ENCODE results near the gene MARK2. TPM values are rescaled to one million over a fixed set of nuclear protein-coding genes. Genes with fewer than 3 reads are reported as not detected.
"Not testable (repeated sequence)": the region's sequence is repeated elsewhere in the genome, so short reads cannot be mapped to it uniquely, and the experiment has no call there.

The MARK2 gene
- polyA plus RNA-seq (ENCODE audit: insufficient read length in 10 of 10), result 10 to 100 TPM; 15.8 to 21.8 (median 16.9) TPM
- long read RNA-seq, donor 1, partial matches to known transcripts, result 0 of 1 reads
- long read RNA-seq, donor 1, other reads (novel, unspliced or antisense), result 0 of 1 reads
- long read RNA-seq, donor 2, partial matches to known transcripts, result 11 of 11 reads
- long read RNA-seq, donor 2, other reads (novel, unspliced or antisense), result 0 of 11 reads
- long read RNA-seq, donor 3, result 0 reads
- long read RNA-seq, donor 4, result 0 reads
- long read RNA-seq, donor 5, result 0 reads
- long read RNA-seq, donor 6, partial matches to known transcripts, result 23 of 23 reads
- long read RNA-seq, donor 6, other reads (novel, unspliced or antisense), result 0 of 23 reads
- long read RNA-seq, donor 7, partial matches to known transcripts, result 0 of 1 reads
- long read RNA-seq, donor 7, other reads (novel, unspliced or antisense), result 0 of 1 reads
- long read RNA-seq, donor 8, result 0 reads
- long read RNA-seq, donor 9, result 0 reads

GRCh38 chr11:63838678-63839507 is at the start of gene MARK2:
Gene MARK2, plus strand, starts transcription at chr11:63839110. Its CDS starts 397 bp downstream, at chr11:63839507.
- DNase-seq, result peak; percentile 99 to 100 (median 99)

DNA sequence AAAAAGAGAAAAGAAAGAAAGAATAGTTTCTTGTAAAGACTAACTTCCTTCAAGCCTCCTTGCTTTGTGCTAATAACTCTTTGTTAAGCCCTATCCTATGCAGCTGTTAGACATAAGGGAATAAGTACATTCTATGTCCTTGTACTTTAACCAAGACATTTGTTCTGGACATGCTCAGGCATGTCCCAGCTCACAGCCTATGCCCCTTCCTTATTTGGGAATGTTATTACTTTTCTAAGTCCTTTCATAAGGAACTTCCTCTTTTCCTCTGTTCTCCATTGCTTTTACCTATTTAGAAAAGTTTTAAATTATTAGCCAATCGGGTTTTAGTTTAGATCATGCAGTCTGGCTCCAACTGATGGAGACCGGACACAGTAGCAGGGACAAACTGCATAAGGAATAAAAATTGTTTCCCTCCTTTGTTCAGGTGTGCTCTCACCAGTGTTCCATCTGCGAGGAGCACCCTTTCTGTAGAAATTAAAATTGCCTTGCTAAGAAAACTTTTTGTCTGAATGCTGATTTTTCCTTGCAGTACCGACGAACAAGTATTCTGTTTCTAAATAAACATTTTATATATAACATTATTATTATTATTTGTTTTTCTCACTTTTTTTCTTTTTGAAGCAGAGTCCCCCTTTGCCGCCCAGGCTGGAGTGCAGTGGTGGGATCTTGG is 47.3 kb upstream of the MARK2 start:
- no peak for DNase-seq

GRCh38 chr11:63793161-63793560 is 45.7 kb upstream of the MARK2 start:
- DNase-seq, result no peak

DNA sequence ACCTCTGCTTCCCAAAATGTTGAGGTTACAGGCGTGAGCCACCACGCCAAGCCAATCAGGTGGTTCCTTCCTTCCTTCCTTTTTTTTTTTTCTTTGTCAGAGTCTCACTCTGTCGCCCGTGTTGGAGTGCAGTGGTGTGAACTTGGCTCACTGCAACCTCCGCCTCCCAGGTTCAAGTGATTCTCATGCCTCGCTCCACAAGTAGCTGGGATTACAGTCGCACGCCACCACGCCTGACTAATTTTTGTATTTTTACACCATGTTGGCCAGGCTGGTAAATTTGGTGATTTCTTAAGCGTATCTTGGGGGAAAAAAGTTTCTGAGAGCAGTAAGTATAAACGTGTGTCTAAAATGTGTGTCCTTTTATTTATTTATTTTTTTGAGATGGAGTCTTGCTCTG is 43.8 kb upstream of the MARK2 start:
- DNase-seq, result no peak

DNA sequence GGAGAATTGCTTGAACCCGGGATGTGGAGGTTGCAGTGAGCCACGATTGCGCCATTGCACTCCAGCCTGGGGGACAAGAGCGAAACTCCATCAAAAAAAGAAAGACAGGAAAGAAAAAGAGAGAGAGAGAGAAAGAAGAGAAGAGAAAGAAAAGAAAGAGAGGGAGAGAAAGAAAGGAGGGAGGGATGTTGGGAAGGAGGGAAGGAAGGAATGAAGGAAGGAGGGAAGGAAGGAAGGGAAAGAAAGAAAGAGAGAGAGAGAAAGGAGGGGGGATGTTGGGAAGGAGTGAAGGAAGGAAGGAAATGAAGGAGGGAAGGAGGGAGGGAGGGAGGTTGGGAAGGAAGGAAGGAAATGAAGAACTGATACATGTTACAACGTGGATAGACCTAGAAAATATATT is 38.0 kb upstream of the MARK2 start:
- no peak for DNase-seq

DNA sequence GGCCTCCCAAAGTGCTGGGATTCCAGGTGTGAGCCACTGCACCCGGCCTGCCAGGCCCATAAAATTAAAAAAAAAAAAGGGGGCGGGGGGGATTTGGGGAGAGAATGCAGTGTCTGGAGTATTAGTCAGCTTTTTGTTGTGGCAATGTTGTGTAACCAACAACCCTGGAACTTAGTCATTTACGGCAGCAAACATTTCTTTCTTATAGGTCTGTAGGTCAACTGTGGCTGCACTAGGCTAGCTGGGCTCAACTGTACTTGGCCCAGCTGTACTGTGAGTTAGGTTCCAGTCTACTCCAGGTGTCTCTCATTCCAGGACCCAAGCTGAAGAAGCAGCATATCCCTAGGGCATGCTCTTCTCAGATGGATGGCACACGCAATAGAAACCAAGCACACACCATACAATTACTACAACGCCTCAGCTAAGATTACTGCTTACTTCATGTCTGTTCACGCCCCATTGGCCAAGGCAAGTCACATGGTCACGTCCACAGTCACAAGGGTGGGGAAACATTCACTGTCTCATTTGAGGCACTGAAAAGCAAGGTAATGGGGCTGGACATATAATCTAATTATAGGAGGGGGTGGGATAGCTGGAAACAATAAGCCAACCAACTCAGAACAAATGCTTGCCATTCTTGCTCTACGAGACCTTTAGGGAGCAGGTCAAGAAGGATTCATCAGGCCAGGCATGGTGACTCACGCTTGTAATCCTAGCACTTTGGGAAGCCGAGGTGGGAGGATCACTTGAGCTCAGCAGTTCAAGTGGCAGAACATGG is 36.1 kb upstream of the MARK2 start:
- DNase-seq, result no peak

DNA sequence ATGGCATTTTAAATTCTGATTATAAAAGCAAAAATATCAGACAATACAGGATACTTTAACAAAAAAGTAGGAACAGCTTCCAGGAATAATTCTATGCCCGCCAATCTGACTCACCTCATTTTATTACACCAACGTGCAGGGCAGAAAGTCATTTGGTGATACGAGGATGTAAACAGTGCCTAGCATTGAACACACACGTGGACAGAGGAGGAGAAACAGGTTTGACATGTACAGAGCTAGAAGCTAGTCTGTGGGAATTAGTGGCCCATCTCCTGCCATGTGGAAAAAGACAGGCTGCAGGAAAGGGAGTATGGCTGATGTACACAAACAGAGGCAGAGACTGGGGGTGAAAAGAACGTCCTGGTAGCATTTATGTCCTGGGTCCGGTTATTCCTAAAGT is 34.7 kb upstream of the MARK2 start:
- no peak for DNase-seq

DNA sequence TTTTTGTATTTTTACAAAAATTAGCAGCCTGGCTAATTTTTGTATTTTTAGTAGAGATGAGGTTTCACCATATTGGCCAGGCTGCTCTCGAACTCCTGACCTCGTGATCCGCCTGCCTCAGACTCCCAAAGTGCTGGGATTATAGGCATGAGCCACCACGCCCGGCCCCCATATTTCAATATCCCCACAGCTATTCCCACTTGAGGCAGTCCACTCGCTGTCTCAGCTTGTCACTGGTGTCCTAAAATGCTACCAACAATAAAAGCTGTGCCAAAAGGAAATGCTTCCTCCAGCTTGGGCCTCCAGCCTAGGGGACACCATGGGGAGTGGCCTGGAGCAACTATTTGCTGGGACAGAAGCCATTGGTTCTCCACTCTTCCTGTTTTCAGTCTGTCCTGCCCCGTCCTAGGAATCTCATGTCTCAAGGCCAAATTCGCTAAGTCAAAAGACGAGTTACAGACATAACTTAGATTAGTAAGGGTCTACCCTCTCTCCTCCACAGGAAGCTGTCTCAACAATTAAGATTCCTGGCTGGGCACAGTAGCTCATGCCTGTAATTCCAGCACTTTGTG is 33.0 kb upstream of the MARK2 start:
- DNase-seq, result peak in 1 of 3 donors; percentile 28

DNA sequence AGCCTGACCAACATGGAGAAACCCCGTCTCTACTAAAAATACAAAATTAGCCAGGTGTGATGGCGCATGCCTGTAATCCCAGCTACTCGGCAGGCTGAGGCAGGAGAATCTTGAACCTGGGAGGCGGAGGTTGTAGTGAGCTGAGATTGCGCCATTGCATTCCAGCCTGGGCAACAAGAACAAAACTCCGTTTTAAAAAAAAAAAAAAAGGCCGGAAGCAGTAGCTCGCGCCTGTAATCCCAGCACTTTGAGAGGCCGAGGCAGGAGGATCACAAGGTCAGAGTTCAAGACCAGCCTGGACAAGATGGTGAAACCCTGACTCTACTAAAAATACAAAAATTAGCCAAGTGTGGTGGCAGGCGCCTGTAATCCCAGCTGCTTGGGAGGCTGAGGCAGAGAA is 28.5 kb upstream of the MARK2 start:
- DNase-seq, result not testable (repeated sequence)

- no peak for DNase-seq
Observed at GRCh38 chr11:63811522-63811921, 27.4 kb upstream of the MARK2 start.

DNA sequence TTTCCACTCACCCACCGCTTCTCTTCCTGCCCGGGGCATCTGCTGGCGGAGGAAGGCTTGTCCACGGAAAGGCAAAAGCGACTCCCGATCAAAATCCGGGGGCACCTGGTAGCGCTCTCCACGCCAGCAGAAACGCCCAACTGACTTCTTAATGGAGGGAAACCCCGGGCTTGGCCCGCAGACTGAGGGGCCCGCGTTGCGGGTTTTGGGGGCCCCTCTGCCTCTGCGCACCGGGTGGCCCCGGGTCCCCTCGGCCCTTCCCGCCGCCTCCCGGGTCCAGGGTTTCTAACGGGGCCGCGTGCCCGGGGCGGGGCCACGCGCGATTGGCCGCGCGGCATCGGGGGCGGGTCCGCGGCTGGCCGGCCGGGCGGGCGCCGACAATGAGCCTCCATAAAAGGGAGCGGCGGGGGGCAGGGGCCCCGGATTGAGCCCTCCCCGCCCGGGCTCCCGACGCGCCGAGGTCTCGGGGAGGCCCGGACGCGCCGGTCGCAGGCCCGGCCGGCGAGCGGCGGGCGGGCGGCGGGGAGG is 25.8 kb upstream of the MARK2 start, which contains the start of gene SPINDOC:
SPINDOC (plus strand) TSS at position 422 of the 528 bp plus-strand sequence. CDS start 231 bp downstream, outside the sequence.
- DNase-seq, result peak; percentile 71 to 89 (median 85)

DNA sequence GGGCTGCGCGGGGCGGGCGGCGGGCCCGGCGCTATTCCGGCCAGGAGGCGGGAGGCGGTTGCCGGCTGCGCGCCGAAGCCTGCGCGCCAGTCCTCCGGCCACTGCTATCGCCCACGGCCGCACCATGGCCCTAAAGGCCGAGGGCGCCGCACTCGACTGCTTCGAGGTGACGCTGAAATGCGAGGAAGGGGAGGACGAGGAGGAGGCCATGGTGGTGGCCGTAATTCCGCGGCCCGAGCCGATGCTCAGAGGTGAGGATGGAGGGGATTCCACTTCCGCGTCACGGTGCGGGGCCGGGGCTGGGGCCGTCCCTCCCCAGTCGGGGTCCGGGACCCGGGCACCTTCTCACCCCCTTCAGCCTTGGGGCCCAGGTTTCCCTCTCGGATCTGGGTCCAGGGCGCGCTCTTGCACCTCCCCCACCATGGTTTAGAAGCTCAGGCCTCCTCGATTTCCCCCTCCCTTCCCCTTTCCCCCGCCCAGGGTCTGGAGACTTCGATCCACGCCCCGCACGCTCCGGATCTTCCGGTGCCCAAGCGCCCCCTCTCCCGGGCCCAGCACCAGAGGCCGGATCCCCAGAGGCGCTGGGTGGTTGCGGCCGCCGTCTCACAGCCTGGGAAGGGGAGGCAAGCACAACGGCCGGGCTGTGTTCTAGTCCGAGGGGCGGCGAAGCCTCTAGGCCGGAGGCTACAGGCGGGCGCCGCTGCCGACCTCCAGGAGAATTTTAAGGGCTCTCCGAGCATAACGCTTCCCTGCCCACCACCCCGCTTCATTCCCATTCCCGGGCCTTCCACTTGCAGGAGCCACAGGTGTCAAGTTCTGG is 25.1 kb upstream of the MARK2 start:
- peak in 2 of 3 donors; percentile 64 to 83 for DNase-seq

GRCh38 chr11:63814383-63814736 is 24.6 kb upstream of the MARK2 start:
- DNase-seq, result no peak

DNA sequence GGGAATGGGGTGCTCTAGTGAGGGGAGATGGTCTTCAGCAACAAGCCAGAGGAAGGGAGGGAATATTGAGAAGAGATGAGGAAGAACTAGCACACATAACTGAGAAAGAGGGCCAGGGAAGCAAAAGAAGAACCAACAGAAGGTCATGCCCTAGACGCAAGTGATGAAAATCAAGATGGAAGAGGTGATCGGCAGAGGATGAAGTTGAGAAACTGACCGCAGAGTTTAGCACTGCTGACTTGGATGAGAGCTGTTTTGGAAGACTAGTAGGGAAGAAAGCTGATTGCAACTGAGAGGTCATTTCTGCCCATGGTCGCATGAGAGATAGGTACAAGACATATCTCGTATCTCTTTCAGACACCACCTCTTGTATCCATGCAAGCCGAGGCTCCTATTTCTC is 22.7 kb upstream of the MARK2 start:
- DNase-seq, result no peak

GRCh38 chr11:63816732-63817131 is 22.2 kb upstream of the MARK2 start:
- no peak for DNase-seq

GRCh38 chr11:63817758-63818498 is 21.0 kb upstream of the MARK2 start:
- no peak for DNase-seq

DNA sequence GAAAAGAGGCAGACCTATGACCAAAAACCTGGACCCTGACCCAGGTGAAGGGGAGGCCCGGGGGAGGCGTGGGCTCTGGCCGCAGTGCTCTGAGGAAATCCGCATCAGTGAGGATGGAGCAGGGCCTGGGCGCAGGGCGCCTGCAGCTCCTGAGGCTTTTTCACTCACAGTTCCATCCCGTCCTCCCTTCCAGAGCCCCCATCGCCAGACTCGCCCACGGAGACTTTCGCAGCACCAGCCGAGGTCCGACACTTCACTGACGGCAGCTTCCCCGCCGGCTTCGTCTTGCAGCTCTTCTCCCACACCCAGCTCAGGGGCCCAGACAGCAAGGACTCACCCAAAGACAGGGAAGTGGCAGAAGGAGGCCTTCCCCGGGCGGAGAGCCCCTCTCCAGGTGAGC is 20.3 kb upstream of the MARK2 start:
- no peak for DNase-seq

GRCh38 chr11:63821411-63821810 is 17.5 kb upstream of the MARK2 start:
- DNase-seq, result no peak

Data from muscle of back (tissue), 13 donors.